Ovary (tissue), 9 donors: Measurements from ENCODE around the gene DTD1. TPM values are rescaled to one million over a fixed set of nuclear protein-coding genes. Genes with fewer than 3 reads are reported as not detected.
"Not testable (repeated sequence)": the region's sequence is repeated elsewhere in the genome, so short reads cannot be mapped to it uniquely, and the experiment has no call there.

Source experiments
- DNase-seq, 5 donors: peaks; one replicate each; pipeline ENCODE4 v3.0.0-alpha.2; 2019 to 2020
- H3K27ac ChIP-seq, 2 donors: fragments of 200-600 bp; one replicate each; pipeline versions ENCODE4 v1.5.1 to v1.8.0; 2019 to 2022
- H3K27me3 ChIP-seq: fragments of 200-600 bp; one replicate; pipeline ENCODE4 v1.8.0; 2022
- H3K36me3 ChIP-seq: fragments of 200-600 bp; sonication (generic); one replicate; pipeline ENCODE4 v1.5.1; 2019
- H3K4me1 ChIP-seq: one replicate; pipeline ENCODE4 v1.8.1; 2013; ENCODE audit warnings: mild to moderate bottlenecking, moderate library complexity; ENCODE audit not compliant: insufficient read depth
- H3K4me3 ChIP-seq: fragments of 200-600 bp; sonication (generic); one replicate; pipeline ENCODE4 v1.5.1; 2017
- H3K9me3 ChIP-seq, 2 donors: fragments of 200-600 bp in 1 of 2; sonication (generic) in 1 of 2; one replicate each; pipeline versions ENCODE4 v1.5.1 to v1.8.1; 2013 to 2019; ENCODE audit warnings: mild to moderate bottlenecking in 1 of 2, moderate library complexity in 1 of 2
- EP300 ChIP-seq: sonication (generic); formaldehyde crosslinking; IDR thresholded peaks from one replicate; pipeline ENCODE4 v1.6.1; 2017; ENCODE audit warnings: antibody characterized with exemption
- POLR2A ChIP-seq: fragments of 450-650 bp; IDR thresholded peaks from one replicate; pipeline ENCODE4 v1.6.1; 2017; ENCODE audit warnings: antibody characterized with exemption, mild to moderate bottlenecking, moderate library complexity
- WGBS, 3 donors: extraction: QIAGEN DNeasy Blood & Tissue Kit in 1 of 3; methylation state at CpG; one replicate each; pipeline versions ENCODE4 v1.1.5 to v1.1.7; 2013 to 2017; 5-methylcytosine and 5-hydroxymethylcytosine counted together
- intact Hi-C, 4 donors: fragments of 100-400 bp; cut with DNase I; formaldehyde crosslinking; loops; one replicate each; pipeline versions ENCODE4 v1.11.0 to v1.15.1; 2022 to 2023
- polyA plus RNA-seq, 2 donors: library from polyadenylated mRNA; stranded (reverse); fragments of 200-250 nt in 1 of 2; fragments of 350-450 nt in 1 of 2; fragmentation: Illumina TruSeq in 1 of 2; extraction: RNeasy Lipid Tissue Mini Kit (QIAGEN cat#74804) in 1 of 2; gene quantifications; one replicate each; pipeline ENCODE4 v1.2.3, GENCODE V29; 2013 to 2014
- total RNA-seq, 7 donors: library from RNA; depleted of rRNA in 2 of 7; stranded (reverse); fragments of >200 nt in 2 of 7; fragmentation: NEBNext Ultra II Directional in 3 of 7; extraction: Animal tissue kit (Norgen Biotek cat#: 25700) in 3 of 7; gene quantifications; one replicate each; pipeline versions ENCODE4 v1.1.0 to v1.2.4, GENCODE V29; 2016 to 2023
- TF ChIP-seq, protein P1 (sequence below), 3 donors: fragments of 450-650 bp in 2 of 3; fragments of 200-600 bp in 1 of 3; IDR thresholded peaks; one replicate each; pipeline versions ENCODE4 v1.5.1 to v1.8.0; 2016 to 2022; ENCODE audit warnings: antibody characterized with exemption in 3 of 3, mild to moderate bottlenecking in 1 of 3
- donor health status: DM: no; HTN: no; CAD: no; lungs with moderate emphysema.
- donor health status: DM: no; HTN: no; CAD: no.
- donor health status: Bipolar disorder and iron deficiency.
- donor health status: DM: yes; HTN: yes; CAD: no.
- donor health status: DM: no; HTN: no; CAD: no.
- donor health status: DM: yes; HTN: yes; CAD: no.

Gene DTD1
- total and polyA plus RNA-seq, 9 donors, result 12.4 to 36.5 (median 22.7) TPM

GRCh38 chr20:18783385-18783959, 195.6 kb downstream of the DTD1 start:
- no peak overlapping the region for H3K27ac ChIP-seq
- H3K4me3 ChIP-seq, result no peak overlapping the region
- no peak for TF ChIP-seq POLR2A
- no peak for TF ChIP-seq EP300
- TF ChIP-seq, protein P1, sequence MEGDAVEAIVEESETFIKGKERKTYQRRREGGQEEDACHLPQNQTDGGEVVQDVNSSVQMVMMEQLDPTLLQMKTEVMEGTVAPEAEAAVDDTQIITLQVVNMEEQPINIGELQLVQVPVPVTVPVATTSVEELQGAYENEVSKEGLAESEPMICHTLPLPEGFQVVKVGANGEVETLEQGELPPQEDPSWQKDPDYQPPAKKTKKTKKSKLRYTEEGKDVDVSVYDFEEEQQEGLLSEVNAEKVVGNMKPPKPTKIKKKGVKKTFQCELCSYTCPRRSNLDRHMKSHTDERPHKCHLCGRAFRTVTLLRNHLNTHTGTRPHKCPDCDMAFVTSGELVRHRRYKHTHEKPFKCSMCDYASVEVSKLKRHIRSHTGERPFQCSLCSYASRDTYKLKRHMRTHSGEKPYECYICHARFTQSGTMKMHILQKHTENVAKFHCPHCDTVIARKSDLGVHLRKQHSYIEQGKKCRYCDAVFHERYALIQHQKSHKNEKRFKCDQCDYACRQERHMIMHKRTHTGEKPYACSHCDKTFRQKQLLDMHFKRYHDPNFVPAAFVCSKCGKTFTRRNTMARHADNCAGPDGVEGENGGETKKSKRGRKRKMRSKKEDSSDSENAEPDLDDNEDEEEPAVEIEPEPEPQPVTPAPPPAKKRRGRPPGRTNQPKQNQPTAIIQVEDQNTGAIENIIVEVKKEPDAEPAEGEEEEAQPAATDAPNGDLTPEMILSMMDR (IDR thresholded peaks at IDR 0.05), result no peak
- H3K27me3 ChIP-seq, result no peaks in the 10 kb centered on the region
- no peaks in the 10 kb centered on the region for H3K4me1 ChIP-seq
- no peaks in the 10 kb centered on the region for H3K9me3 ChIP-seq
- intact Hi-C loops, result no loop called here
- 69 to 87% (median 75%) methylated on average over 5 of the region's 5 CpGs for WGBS, 3 donors
- H3K36me3 ChIP-seq, result no peaks in the 10 kb centered on the region
- DNase-seq, result no peak

GRCh38 chr20:18787046-18787445, 199.2 kb downstream of the DTD1 start:
- H3K27me3 ChIP-seq, intact Hi-C loops, H3K9me3 ChIP-seq, H3K4me1 ChIP-seq, H3K27ac ChIP-seq, H3K36me3 ChIP-seq, H3K4me3 ChIP-seq, DNase-seq: not testable (repeated sequence)
- WGBS, 3 donors, result 79 to 85% (median 80%) methylated on average over 2 of the region's 2 CpGs

GRCh38 chr20:18788021-18788420, 200.2 kb downstream of the DTD1 start:
- no peak overlapping the region for H3K27ac ChIP-seq
- TF ChIP-seq, protein P1 (IDR thresholded peaks at IDR 0.05), result no peak
- TF ChIP-seq POLR2A (no peak), EP300 (no peak)

GRCh38 chr20:18790787-18791186, 202.9 kb downstream of the DTD1 start:
- peaks cover 2% of the 10 kb centered on the region for H3K4me1 ChIP-seq
- no peak for DNase-seq
- 4 to 7% (median 6%) methylated on average over 3 of the region's 3 CpGs for WGBS, 3 donors

More at GRCh38 chr20:18788021-18788420, 200.2 kb downstream of the DTD1 start:
- Histone ChIP-seq H3K4me1 (no peaks in the 10 kb centered on the region), H3K4me3 (no peak overlapping the region), H3K27me3 (no peaks in the 10 kb centered on the region), H3K36me3 (no peaks in the 10 kb centered on the region), H3K9me3 (no peaks in the 10 kb centered on the region)
- intact Hi-C loops, result no loop called here
- no peak for DNase-seq

More at GRCh38 chr20:18790787-18791186, 202.9 kb downstream of the DTD1 start:
- Histone ChIP-seq H3K4me3 (no peak overlapping the region), H3K27me3 (no peaks in the 10 kb centered on the region), H3K27ac (no peak overlapping the region), H3K36me3 (no peaks in the 10 kb centered on the region), H3K9me3 (no peaks in the 10 kb centered on the region)
- intact Hi-C loops, result no loop called here
- TF ChIP-seq POLR2A (no peak), EP300 (no peak)
- TF ChIP-seq, protein P1 (IDR thresholded peaks at IDR 0.05), result no peak
